Measurements from ENCODE around the gene ALG14.

Gene ALG14

GRCh38 chr1:95040032-95040525 lies 32.7 kb downstream of the ALG14 start:
- peaks cover 25% of the 10 kb centered on the region for H3K4me1 ChIP-seq (ENCODE audit: control insufficient read depth, insufficient read depth, low read length)
- no peak overlapping the region for H3K9ac ChIP-seq (ENCODE audit: low read depth, low read length)
- no peak overlapping the region for H3K4me3 ChIP-seq (ENCODE audit: low read length)
- H3K36me3 ChIP-seq (ENCODE audit: insufficient read depth, low read length), result no peaks in the 10 kb centered on the region
- H3K27me3 ChIP-seq (ENCODE audit: control insufficient read depth, insufficient read depth, low read length), result no peaks in the 10 kb centered on the region
- H3K4me2 ChIP-seq (ENCODE audit: low read length), result no peak overlapping the region
- no peaks in the 10 kb centered on the region for H3K9me3 ChIP-seq (replicated peaks; ENCODE audit: low read length)

GRCh38 chr1:95039360-95040031 lies 33.3 kb downstream of the ALG14 start:
- peaks cover 30% of the 10 kb centered on the region for H3K4me1 ChIP-seq (ENCODE audit: control insufficient read depth, insufficient read depth, low read length)
- H3K4me2 ChIP-seq (ENCODE audit: low read length), result no peak overlapping the region
- no peaks in the 10 kb centered on the region for H3K27me3 ChIP-seq (ENCODE audit: control insufficient read depth, insufficient read depth, low read length)
- H3K9me3 ChIP-seq (replicated peaks; ENCODE audit: low read length), result no peaks in the 10 kb centered on the region
- no peak overlapping the region for H3K9ac ChIP-seq (ENCODE audit: low read depth, low read length)
- H3K36me3 ChIP-seq (ENCODE audit: insufficient read depth, low read length), result no peaks in the 10 kb centered on the region
- no peak overlapping the region for H3K4me3 ChIP-seq (ENCODE audit: low read length)

DNA sequence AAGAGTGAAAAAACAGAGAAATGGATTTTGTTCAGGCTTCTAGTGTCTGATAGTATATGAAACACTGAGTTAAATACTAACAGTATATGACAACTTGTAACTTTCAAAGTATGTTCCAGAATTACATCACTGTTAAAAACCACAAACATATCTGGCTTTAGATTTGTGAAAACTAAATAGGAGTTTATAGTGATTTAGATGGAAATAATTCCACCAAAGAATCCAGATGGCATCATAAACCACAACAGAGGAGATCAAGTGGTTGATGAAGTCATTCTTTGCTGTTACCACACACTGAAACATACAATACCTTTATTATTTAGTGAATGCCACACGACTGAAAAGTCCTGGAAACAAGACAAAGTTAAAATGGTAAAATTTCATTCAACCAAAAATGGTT lies 37.2 kb downstream of the ALG14 start:
- H3K4me2 ChIP-seq (ENCODE audit: low read length), result peak overlapping the region; percentile 10
- H3K9me3 ChIP-seq (replicated peaks; ENCODE audit: low read length), result no peaks in the 10 kb centered on the region
- H3K27me3 ChIP-seq (ENCODE audit: control insufficient read depth, insufficient read depth, low read length), result no peaks in the 10 kb centered on the region
- peak overlapping the region; percentile 28 for H3K9ac ChIP-seq (ENCODE audit: low read depth, low read length)
- H3K36me3 ChIP-seq (ENCODE audit: insufficient read depth, low read length), result no peaks in the 10 kb centered on the region
- no peak overlapping the region for H3K4me3 ChIP-seq (ENCODE audit: low read length)
- H3K4me1 ChIP-seq (ENCODE audit: control insufficient read depth, insufficient read depth, low read length), result peaks cover 20% of the 10 kb centered on the region

DNA sequence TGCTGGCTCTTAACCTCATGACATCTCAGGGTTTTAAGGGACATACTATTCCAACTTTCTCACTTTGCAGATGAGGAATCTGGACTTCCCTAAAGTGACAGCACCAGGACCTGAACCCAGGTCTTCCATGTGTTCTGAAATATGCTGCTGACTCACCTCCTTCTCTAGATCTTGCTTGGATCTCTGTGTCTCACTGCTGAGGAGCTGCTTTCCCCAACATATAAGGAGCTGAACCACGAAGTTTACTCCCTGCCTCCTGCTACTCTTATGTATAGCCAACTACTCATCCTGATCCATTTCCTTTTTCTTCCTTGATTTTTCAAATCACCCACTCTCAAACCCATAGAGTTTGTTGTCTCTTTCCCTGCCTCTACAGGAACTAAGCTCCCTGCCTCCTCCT lies 38.2 kb downstream of the ALG14 start:
- Histone ChIP-seq H3K36me3 (ENCODE audit: insufficient read depth, low read length) (no peaks in the 10 kb centered on the region), H3K9me3 (replicated peaks; ENCODE audit: low read length) (no peaks in the 10 kb centered on the region), H3K9ac (ENCODE audit: low read depth, low read length) (no peak overlapping the region)

DNA sequence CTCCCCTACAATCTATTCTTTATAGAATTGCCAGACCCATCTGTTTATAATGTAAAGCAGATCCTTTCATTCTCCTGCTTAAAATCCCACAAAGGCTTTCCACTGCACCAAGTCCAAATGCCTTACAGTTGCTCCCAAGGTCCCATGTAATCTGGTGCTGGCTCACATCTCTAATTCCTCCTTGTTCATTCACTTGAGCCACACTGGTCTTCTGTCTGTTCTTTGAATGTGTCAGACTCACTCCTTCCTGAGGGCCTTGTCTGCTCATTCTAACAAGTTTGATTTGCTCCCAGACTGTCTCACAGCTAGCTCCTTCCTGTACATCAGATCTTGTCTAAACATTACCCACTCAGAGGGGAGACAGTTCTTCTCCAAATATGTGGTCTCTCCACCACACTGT lies 38.9 kb downstream of the ALG14 start:
- H3K27me3 ChIP-seq (ENCODE audit: control insufficient read depth, insufficient read depth, low read length), result no peaks in the 10 kb centered on the region
- no peak overlapping the region for H3K4me2 ChIP-seq (ENCODE audit: low read length)
- peaks cover 6% of the 10 kb centered on the region for H3K9me3 ChIP-seq (replicated peaks; ENCODE audit: low read length)
- H3K36me3 ChIP-seq (ENCODE audit: insufficient read depth, low read length), result no peaks in the 10 kb centered on the region
- H3K4me3 ChIP-seq (ENCODE audit: low read length), result no peak overlapping the region
- no peak overlapping the region for H3K9ac ChIP-seq (ENCODE audit: low read depth, low read length)
- H3K4me1 ChIP-seq (ENCODE audit: control insufficient read depth, insufficient read depth, low read length), result peaks cover 20% of the 10 kb centered on the region

More for the DNA sequence above, 38.2 kb downstream of the ALG14 start:
- H3K4me3 ChIP-seq (ENCODE audit: low read length), result no peak overlapping the region
- no peaks in the 10 kb centered on the region for H3K27me3 ChIP-seq (ENCODE audit: control insufficient read depth, insufficient read depth, low read length)
- H3K4me1 ChIP-seq (ENCODE audit: control insufficient read depth, insufficient read depth, low read length), result peaks cover 20% of the 10 kb centered on the region
- H3K4me2 ChIP-seq (ENCODE audit: low read length), result no peak overlapping the region

- Histone ChIP-seq H3K9me3 (replicated peaks; ENCODE audit: low read length) (peaks cover 7% of the 10 kb centered on the region), H3K9ac (ENCODE audit: low read depth, low read length) (no peak overlapping the region), H3K4me2 (ENCODE audit: low read length) (no peak overlapping the region), H3K4me3 (ENCODE audit: low read length) (no peak overlapping the region), H3K4me1 (ENCODE audit: control insufficient read depth, insufficient read depth, low read length) (peaks cover 5% of the 10 kb centered on the region), H3K36me3 (ENCODE audit: insufficient read depth, low read length) (no peaks in the 10 kb centered on the region), H3K27me3 (ENCODE audit: control insufficient read depth, insufficient read depth, low read length) (no peaks in the 10 kb centered on the region)
Measured at GRCh38 chr1:95029532-95029931, 43.2 kb downstream of the ALG14 start.

DNA sequence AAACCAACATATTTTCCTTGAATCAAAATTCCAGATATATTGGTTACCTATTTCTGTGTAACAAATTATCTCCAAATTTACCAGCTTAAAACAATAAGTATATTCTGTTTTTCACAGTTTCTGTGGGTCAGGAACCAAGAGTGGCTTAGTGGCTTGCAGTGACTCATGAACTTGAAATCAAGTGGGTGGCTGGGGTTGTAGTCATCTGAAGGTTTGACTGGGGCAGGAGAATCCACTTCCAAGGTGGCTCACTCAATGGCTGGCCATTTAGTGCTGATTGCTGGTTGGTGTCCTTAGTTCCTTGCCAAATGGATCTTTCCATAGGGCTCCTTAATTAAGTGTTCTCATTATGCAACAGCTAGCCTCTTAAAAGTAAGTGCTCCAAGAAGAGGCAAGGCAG lies 43.8 kb downstream of the ALG14 start:
- Histone ChIP-seq H3K27me3 (ENCODE audit: control insufficient read depth, insufficient read depth, low read length) (no peaks in the 10 kb centered on the region), H3K9me3 (replicated peaks; ENCODE audit: low read length) (peaks cover 7% of the 10 kb centered on the region), H3K9ac (ENCODE audit: low read depth, low read length) (no peak overlapping the region), H3K36me3 (ENCODE audit: insufficient read depth, low read length) (no peaks in the 10 kb centered on the region), H3K4me1 (ENCODE audit: control insufficient read depth, insufficient read depth, low read length) (peaks cover 5% of the 10 kb centered on the region), H3K4me2 (ENCODE audit: low read length) (no peak overlapping the region), H3K4me3 (ENCODE audit: low read length) (no peak overlapping the region)

GRCh38 chr1:95027046-95027445 lies 45.7 kb downstream of the ALG14 start:
- H3K27me3 ChIP-seq (ENCODE audit: control insufficient read depth, insufficient read depth, low read length), result no peaks in the 10 kb centered on the region
- H3K4me1 ChIP-seq (ENCODE audit: control insufficient read depth, insufficient read depth, low read length), result peaks cover 22% of the 10 kb centered on the region
- no peak overlapping the region for H3K4me2 ChIP-seq (ENCODE audit: low read length)
- no peaks in the 10 kb centered on the region for H3K36me3 ChIP-seq (ENCODE audit: insufficient read depth, low read length)
- peaks cover 7% of the 10 kb centered on the region for H3K9me3 ChIP-seq (replicated peaks; ENCODE audit: low read length)
- no peak overlapping the region for H3K9ac ChIP-seq (ENCODE audit: low read depth, low read length)
- H3K4me3 ChIP-seq (ENCODE audit: low read length), result no peak overlapping the region

DNA sequence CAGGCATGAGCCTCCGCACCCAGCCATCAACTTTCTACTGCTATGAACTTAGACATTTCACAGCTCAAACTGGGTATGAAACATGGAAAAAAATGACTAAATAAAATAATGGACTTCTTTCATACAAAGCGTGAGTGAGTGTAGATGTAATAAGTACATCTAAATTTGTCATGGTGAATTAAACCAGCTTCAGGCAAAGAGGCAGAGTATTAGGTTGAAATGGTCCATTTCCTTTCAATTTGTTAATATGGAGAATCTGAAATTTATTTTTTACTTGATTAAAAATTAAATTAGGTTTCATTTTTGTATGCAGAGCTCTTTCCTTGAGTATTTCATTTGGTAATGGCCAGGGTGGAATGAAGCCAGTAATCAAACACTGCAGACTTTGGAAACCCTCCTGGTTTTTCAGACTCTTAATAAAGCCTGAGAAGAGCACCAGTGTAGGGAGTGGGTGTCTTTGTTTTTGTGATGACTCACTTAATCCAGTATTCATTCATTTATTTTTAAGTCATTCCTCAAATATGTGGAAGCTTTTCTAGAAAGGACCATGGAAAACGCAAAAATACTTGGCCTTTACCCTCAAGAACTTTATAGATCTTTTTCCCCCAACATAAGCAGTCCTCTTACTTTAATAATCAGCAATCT lies 49.2 kb downstream of the ALG14 start:
- Histone ChIP-seq H3K4me2 (ENCODE audit: low read length) (peak overlapping the region; percentile 68), H3K27me3 (ENCODE audit: control insufficient read depth, insufficient read depth, low read length) (no peaks in the 10 kb centered on the region), H3K4me1 (ENCODE audit: control insufficient read depth, insufficient read depth, low read length) (peaks cover 39% of the 10 kb centered on the region), H3K4me3 (ENCODE audit: low read length) (no peak overlapping the region), H3K9ac (ENCODE audit: low read depth, low read length) (peak overlapping the region; percentile 36), H3K36me3 (ENCODE audit: insufficient read depth, low read length) (no peaks in the 10 kb centered on the region), H3K9me3 (replicated peaks; ENCODE audit: low read length) (no peaks in the 10 kb centered on the region)

- peak overlapping the region; percentile 77 for H3K4me2 ChIP-seq (ENCODE audit: low read length)
- no peaks in the 10 kb centered on the region for H3K9me3 ChIP-seq (replicated peaks; ENCODE audit: low read length)
- no peaks in the 10 kb centered on the region for H3K36me3 ChIP-seq (ENCODE audit: insufficient read depth, low read length)
- peak overlapping the region; percentile 62 for H3K9ac ChIP-seq (ENCODE audit: low read depth, low read length)
- H3K4me3 ChIP-seq (ENCODE audit: low read length), result no peak overlapping the region
- H3K4me1 ChIP-seq (ENCODE audit: control insufficient read depth, insufficient read depth, low read length), result peaks cover 41% of the 10 kb centered on the region
- H3K27me3 ChIP-seq (ENCODE audit: control insufficient read depth, insufficient read depth, low read length), result no peaks in the 10 kb centered on the region
Measured at GRCh38 chr1:95022644-95022926, 50.2 kb downstream of the ALG14 start.

DNA sequence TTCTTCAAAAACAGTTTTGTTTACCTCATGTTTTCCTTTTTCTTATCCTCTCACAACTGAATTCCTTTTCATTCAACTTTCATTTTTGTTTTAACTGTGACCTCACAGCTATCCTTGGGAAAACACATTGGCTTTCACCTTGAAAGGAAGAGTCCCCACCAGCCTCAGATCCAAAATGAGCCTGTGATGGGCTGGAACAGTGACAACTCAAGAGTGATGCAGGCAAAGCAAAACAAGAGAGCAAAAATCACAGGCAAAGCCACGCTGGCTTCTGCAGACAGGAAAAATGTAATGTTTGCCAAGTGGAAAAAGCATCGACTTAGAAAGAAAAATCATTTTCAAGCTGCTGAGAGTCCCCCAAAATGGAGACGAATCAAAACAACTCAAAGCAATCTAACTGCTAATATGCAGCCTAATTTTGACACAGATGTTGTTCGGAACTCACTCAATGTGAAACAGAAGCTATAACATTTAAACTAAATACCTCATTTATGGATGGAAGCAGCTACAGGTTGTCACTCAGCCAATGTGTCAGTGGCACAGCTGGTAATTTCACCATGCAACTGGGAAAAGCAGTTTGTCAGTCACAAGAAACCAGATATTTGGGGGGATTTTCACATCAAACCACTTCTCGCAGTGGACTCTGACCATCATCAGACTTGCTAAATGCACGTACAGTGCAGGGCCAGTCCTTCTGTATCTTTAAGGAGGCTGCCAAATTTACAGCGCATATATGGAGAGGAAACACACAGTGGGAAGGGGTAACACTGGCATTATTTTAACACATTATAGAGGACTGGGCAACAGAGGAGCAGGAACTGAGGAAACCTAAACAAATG lies 50.7 kb downstream of the ALG14 start:
- Histone ChIP-seq H3K9ac (ENCODE audit: low read depth, low read length) (peak overlapping the region; percentile 62), H3K4me1 (ENCODE audit: control insufficient read depth, insufficient read depth, low read length) (peaks cover 41% of the 10 kb centered on the region), H3K36me3 (ENCODE audit: insufficient read depth, low read length) (no peaks in the 10 kb centered on the region), H3K4me2 (ENCODE audit: low read length) (peak overlapping the region; percentile 77), H3K4me3 (ENCODE audit: low read length) (peak overlapping the region; percentile 55), H3K9me3 (replicated peaks; ENCODE audit: low read length) (no peaks in the 10 kb centered on the region), H3K27me3 (ENCODE audit: control insufficient read depth, insufficient read depth, low read length) (no peaks in the 10 kb centered on the region)

All from skeletal muscle satellite cell (primary cell).